ENCODE results near the gene STAT1.

DNA sequence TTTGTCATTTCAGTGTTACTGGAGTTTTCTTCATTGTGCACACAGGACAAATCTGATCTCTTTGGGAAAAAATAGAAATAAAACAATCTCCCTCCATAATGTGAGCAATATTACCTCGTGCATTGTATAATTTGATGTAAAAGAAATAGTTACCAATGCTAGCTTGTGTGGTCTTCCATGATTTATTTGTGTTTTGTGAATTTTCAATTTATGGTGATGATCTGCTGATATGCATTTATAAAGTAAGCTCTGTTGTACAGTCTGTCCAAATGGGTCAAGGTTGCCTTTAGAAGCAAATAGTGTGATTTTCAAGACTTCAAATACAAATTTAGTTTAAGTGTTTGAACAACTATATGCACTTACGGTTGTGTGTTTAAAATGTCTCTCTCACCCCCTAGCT lies 50.9 kb downstream of the STAT1 start:
- no peak for TF ChIP-seq POLR2A (IDR thresholded peaks at IDR 0.05; ENCODE audit: borderline replicate concordance, extremely low read depth, insufficient read depth, insufficient read length)
- no peak for TF ChIP-seq CEBPB (IDR thresholded peaks at IDR 0.05; ENCODE audit: low read depth)
- TF ChIP-seq JUND (IDR thresholded peaks at IDR 0.05) = no peak
- TF ChIP-seq, protein P1, sequence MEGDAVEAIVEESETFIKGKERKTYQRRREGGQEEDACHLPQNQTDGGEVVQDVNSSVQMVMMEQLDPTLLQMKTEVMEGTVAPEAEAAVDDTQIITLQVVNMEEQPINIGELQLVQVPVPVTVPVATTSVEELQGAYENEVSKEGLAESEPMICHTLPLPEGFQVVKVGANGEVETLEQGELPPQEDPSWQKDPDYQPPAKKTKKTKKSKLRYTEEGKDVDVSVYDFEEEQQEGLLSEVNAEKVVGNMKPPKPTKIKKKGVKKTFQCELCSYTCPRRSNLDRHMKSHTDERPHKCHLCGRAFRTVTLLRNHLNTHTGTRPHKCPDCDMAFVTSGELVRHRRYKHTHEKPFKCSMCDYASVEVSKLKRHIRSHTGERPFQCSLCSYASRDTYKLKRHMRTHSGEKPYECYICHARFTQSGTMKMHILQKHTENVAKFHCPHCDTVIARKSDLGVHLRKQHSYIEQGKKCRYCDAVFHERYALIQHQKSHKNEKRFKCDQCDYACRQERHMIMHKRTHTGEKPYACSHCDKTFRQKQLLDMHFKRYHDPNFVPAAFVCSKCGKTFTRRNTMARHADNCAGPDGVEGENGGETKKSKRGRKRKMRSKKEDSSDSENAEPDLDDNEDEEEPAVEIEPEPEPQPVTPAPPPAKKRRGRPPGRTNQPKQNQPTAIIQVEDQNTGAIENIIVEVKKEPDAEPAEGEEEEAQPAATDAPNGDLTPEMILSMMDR (IDR thresholded peaks at IDR 0.05 in 2 of 3, conservative IDR thresholded peaks at IDR 0.05 in 1 of 3; ENCODE audit: borderline replicate concordance in 1 of 3, insufficient read depth in 1 of 3, low read depth in 2 of 3, low read length in 2 of 3) = no peak
- no peak for TF ChIP-seq EGR1 (IDR thresholded peaks at IDR 0.05; ENCODE audit: low read depth)
- no peak for TF ChIP-seq EZH2 (IDR thresholded peaks at IDR 0.05)

Measured in HCT116 (cell line).